ENCODE results near the gene ZFX. TPM values are rescaled to one million over a fixed set of nuclear protein-coding genes. Genes with fewer than 3 reads are reported as not detected.

ZFX gene
- total and polyA plus RNA-seq, 10 of the 15 experiments (the other 5 are each of a cell fraction or from before 2014, with no cell fraction given): 6.8 to 40.9 (median 24.6) TPM

DNA sequence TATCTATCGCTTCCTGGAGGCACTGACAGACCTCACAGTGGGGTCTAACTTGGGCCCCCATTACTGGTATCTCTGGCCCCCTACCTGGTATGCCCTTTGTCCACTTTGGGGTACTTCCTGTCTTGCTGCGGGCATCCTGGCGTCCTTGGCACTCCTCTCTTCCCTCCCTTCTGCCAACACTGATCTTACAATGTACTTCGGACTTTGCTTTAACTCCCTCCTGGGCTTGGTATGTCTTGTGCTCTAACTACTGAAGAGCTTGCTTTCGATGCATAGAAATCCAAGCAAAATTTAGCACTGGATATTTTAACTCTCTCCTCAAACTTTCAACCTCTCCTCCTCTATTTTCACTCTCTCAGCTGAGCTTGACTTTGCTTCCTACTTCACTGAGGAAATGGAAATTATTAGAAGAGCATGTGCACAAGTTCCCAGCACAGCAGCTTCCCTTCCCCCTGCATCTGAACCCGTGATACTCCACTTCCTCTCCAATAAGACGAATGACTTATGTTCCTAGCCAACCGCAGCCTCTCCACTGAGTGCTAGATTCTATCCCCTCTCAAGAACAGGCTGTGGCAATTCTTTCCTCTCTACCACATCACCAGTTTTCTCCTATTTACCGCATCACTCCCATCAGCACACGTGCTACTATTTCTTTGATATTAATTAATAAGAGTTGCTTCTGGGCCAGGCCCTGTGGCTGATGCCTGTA, 111.5 kb downstream of the ZFX start:
- intact Hi-C loops (cut with micrococcal nuclease; ENCODE audit: unreplicated experiment): loop anchor here (10.0 kb wide), 1 partner anchor 304 kb away; no protein-coding TSS in a partner anchor
- ChIA-PET POLR2A (interaction anchor here (0.5 kb wide), 1 partner anchor 1263 kb away, joined by 3 read pairs; no protein-coding TSS in a partner anchor), SMC1A (ENCODE audit: uncharacterized antibody, unreplicated experiment) (interaction anchor here (1.0 to 3.0 kb wide), 4 partner anchors 9 to 109 kb away, joined by 3 to 16 read pairs (median 4); no protein-coding TSS in a partner anchor), CTCF (interaction anchor here (0.5 to 3.9 kb wide), 8 partner anchors 10 to 300 kb away, joined by 3 to 25 read pairs (median 5); no protein-coding TSS in a partner anchor), RAD21 (ENCODE audit: unreplicated experiment) (interaction anchor here (1.5 kb wide), 1 partner anchor 110 kb away, joined by 3 read pairs; no protein-coding TSS in a partner anchor)
- no peak overlapping the region for H3K4me3 ChIP-seq
- BruUV-seq (replicated peaks): no TSS peak
- no peaks in the 10 kb centered on the region; a peak in 1 of 4 replicates for H3K27me3 ChIP-seq (replicated peaks in 1 of 2; ENCODE audit: control insufficient read depth in 2 of 2, insufficient read depth in 2 of 2, low read length in 1 of 2)
- no peaks in the 10 kb centered on the region; the same call in 1 of the 2 replicates for H3K4me1 ChIP-seq (ENCODE audit: control insufficient read depth, insufficient read depth, low read length)
- FAIRE-seq (no peak), ATAC-seq (peak; percentile 59), DNase-seq (ENCODE audit: low read depth, low spot score) (no peak)
- no peaks in the 10 kb centered on the region for H3K79me2 ChIP-seq (ENCODE audit: control insufficient read depth, insufficient read depth, low read length)
- WGBS (ENCODE audit: insufficient coverage, insufficient replicate concordance, low lambda C conversion rate, missing lambda C conversion rate): 34% methylated on average over 10 of the region's 10 CpGs
- TF ChIP-seq, protein P1, sequence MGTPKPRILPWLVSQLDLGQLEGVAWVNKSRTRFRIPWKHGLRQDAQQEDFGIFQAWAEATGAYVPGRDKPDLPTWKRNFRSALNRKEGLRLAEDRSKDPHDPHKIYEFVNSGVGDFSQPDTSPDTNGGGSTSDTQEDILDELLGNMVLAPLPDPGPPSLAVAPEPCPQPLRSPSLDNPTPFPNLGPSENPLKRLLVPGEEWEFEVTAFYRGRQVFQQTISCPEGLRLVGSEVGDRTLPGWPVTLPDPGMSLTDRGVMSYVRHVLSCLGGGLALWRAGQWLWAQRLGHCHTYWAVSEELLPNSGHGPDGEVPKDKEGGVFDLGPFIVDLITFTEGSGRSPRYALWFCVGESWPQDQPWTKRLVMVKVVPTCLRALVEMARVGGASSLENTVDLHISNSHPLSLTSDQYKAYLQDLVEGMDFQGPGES (IDR thresholded peaks at IDR 0.05): no peak
- TF ChIP-seq FOS (IDR thresholded peaks at IDR 0.05; ENCODE audit: borderline replicate concordance, extremely low read depth, insufficient read length): no peak
- in situ Hi-C loops (cut with MboI): no loop called here
- no peak overlapping the region for H3K27ac ChIP-seq (ENCODE audit: control insufficient read depth, insufficient read depth)
- no peak overlapping the region for H3K4me2 ChIP-seq (ENCODE audit: control insufficient read depth, insufficient read depth)
- H3K9ac ChIP-seq (ENCODE audit: control insufficient read depth, insufficient read depth, low read length): no peak overlapping the region
- no peaks in the 10 kb centered on the region for H4K20me1 ChIP-seq (ENCODE audit: control insufficient read depth, insufficient read depth)
- H3K9me3 ChIP-seq (replicated peaks; ENCODE audit: control insufficient read depth, insufficient read depth, low read length): no peaks in the 10 kb centered on the region
- H3K36me3 ChIP-seq (ENCODE audit: control insufficient read depth in 2 of 2, insufficient read depth in 2 of 2, low read length in 1 of 2): no peaks in the 10 kb centered on the region
- H2AFZ ChIP-seq (ENCODE audit: control insufficient read depth, low read depth, low read length): peak overlapping the region; percentile 45; the same call in 1 of the 2 replicates

DNA sequence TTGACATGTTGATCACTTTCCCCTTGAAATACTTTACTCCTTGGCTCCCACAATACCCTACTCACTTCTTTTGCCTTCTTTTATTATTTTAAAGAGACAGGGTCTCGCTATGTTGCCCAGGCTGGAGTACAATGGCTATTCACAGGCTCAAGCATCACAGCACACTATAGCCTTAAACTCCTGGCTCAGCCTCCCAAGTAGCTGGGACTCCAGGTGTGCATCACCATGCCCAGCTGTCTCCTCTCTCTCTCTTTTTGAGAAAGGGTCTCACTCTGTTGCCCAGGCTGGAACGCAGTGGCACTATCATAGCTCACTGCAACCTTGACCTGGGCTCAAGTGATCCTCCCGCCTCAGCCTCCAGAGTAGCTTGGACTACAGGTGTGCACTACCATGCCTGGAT, 112.8 kb downstream of the ZFX start:
- no peak for FAIRE-seq
- Histone ChIP-seq H3K27me3 (replicated peaks in 1 of 2; ENCODE audit: control insufficient read depth in 2 of 2, insufficient read depth in 2 of 2, low read length in 1 of 2) (no peaks in the 10 kb centered on the region; a peak in 1 of 4 replicates), H3K27ac (ENCODE audit: control insufficient read depth, insufficient read depth) (no peak overlapping the region), H3K36me3 (ENCODE audit: control insufficient read depth in 2 of 2, insufficient read depth in 2 of 2, low read length in 1 of 2) (no peaks in the 10 kb centered on the region), H3K9me3 (replicated peaks; ENCODE audit: control insufficient read depth, insufficient read depth, low read length) (no peaks in the 10 kb centered on the region), H3K4me3 (no peak overlapping the region), H3K9ac (ENCODE audit: control insufficient read depth, insufficient read depth, low read length) (no peak overlapping the region), H3K4me2 (ENCODE audit: control insufficient read depth, insufficient read depth) (no peak overlapping the region), H2AFZ (ENCODE audit: control insufficient read depth, low read depth, low read length) (no peak overlapping the region), H4K20me1 (ENCODE audit: control insufficient read depth, insufficient read depth) (no peaks in the 10 kb centered on the region), H3K79me2 (ENCODE audit: control insufficient read depth, insufficient read depth, low read length) (no peaks in the 10 kb centered on the region), H3K4me1 (ENCODE audit: control insufficient read depth, insufficient read depth, low read length) (no peaks in the 10 kb centered on the region; the same call in 1 of the 2 replicates)
- ChIA-PET POLR2A (interaction anchor here (0.7 kb wide), 1 partner anchor 324 kb away, joined by 6 read pairs; no protein-coding TSS in a partner anchor), CTCF (interaction anchor here (1.5 to 3.9 kb wide), 2 partner anchors 134 to 237 kb away, joined by 5 to 25 read pairs; no protein-coding TSS in a partner anchor), RAD21 (ENCODE audit: unreplicated experiment) (no interaction called here), SMC1A (ENCODE audit: uncharacterized antibody, unreplicated experiment) (interaction anchor here (1.7 kb wide), 1 partner anchor 11 kb away, joined by 5 read pairs; no protein-coding TSS in a partner anchor)
- 45% methylated on average over 3 of the region's 3 CpGs for WGBS (ENCODE audit: insufficient coverage, insufficient replicate concordance, low lambda C conversion rate, missing lambda C conversion rate)
- no peak for ATAC-seq
- intact Hi-C loops (cut with micrococcal nuclease; ENCODE audit: unreplicated experiment) (loop anchor here (10.0 kb wide), 1 partner anchor 302 kb away; no protein-coding TSS in a partner anchor), in situ Hi-C loops (cut with MboI) (no loop called here)
- BruUV-seq (replicated peaks): no TSS peak
- no peak for DNase-seq (ENCODE audit: low read depth, low spot score)
- TF ChIP-seq SUPT20H (IDR thresholded peaks at IDR 0.05; ENCODE audit: borderline replicate concordance, control insufficient read depth, low read depth, low read length) (no peak), FOXK2 (IDR thresholded peaks at IDR 0.05) (no peak), SREBF1 (IDR thresholded peaks at IDR 0.05; ENCODE audit: low read length) (no peak), ZZZ3 (IDR thresholded peaks at IDR 0.05; ENCODE audit: control insufficient read depth, insufficient read length, low read depth) (no peak), EGR1 (IDR thresholded peaks at IDR 0.05; ENCODE audit: borderline replicate concordance in 1 of 2, low read depth in 2 of 2, low read length in 2 of 2) (no peak), WRNIP1 (IDR thresholded peaks at IDR 0.05; ENCODE audit: borderline replicate concordance, low read depth, low read length) (no peak), SREBF2 (IDR thresholded peaks at IDR 0.05; ENCODE audit: low read length) (no peak), PAX8 (IDR thresholded peaks at IDR 0.05) (no peak), SMC3 (IDR thresholded peaks at IDR 0.05; ENCODE audit: borderline replicate concordance, low read length) (no peak), EP300 (IDR thresholded peaks at IDR 0.05; ENCODE audit: borderline replicate concordance in 1 of 2, control insufficient read depth in 1 of 2, low read depth in 2 of 2, low read length in 2 of 2) (no peak)
- TF ChIP-seq, protein P2, sequence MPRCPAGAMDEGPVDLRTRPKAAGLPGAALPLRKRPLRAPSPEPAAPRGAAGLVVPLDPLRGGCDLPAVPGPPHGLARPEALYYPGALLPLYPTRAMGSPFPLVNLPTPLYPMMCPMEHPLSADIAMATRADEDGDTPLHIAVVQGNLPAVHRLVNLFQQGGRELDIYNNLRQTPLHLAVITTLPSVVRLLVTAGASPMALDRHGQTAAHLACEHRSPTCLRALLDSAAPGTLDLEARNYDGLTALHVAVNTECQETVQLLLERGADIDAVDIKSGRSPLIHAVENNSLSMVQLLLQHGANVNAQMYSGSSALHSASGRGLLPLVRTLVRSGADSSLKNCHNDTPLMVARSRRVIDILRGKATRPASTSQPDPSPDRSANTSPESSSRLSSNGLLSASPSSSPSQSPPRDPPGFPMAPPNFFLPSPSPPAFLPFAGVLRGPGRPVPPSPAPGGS (IDR thresholded peaks at IDR 0.05; ENCODE audit: borderline replicate concordance, insufficient read depth, low read depth, low read length, poor library complexity, severe bottlenecking): no peak
